Esophagus squamous epithelium (tissue), 4 donors: ENCODE measurements around the gene ORAI3.

Source experiments
- POLR2A ChIP-seq, 4 donors: fragments of 450-650 bp; IDR thresholded peaks; one replicate each; pipeline ENCODE4 v1.6.1; 2017; ENCODE audit warnings: antibody characterized with exemption in 4 of 4, mild to moderate bottlenecking in 4 of 4, moderate library complexity in 3 of 4
- TF ChIP-seq, protein P1 (sequence below), 6 experiments: fragments of 450-650 bp in 4 of 6; fragments of 200-600 bp in 2 of 6; sonication (generic) in 2 of 6; IDR thresholded peaks; one replicate each; pipeline ENCODE4 v1.5.1; 2016 to 2019; ENCODE audit warnings: antibody characterized with exemption in 6 of 6, mild to moderate bottlenecking in 4 of 6, moderate library complexity in 4 of 6

DNA sequence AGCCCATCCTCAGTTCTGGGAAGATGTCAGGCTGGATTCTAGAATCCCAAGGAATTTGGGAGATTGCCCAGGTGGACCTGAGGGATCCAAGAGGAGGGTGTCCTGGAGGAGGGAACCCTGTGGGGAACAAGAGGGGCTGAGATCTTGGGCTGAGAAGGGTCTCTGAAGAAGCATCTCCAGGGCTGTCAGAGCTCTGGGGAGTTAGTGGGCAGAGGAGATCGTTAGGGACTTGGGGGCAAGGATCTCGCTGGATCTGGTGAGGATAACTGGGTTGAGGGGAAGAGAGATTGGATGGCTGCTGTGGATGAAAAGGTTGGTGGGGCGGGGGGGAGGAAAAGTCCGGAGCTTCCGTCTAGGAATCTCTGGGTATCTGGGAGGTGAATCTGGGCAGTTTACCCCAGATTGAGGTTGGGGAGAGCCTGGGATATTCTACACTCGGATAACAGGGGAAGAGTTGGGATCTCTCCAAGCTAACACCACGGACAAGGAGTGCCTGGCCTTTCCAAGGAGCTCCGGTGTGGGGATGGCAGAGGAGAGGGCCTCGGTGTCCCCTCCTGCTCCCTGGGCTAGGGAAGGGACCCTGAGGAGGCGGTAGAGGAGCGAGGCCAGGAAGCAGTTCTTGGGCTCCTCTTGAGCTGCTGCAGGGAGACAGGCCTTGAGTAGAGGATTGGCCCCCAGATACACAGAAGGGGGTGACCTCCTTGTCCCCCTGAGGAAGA lies 23.8 kb upstream of the ORAI3 start:
- TF ChIP-seq POLR2A (IDR thresholded peaks at IDR 0.05): no peak
- TF ChIP-seq, protein P1, sequence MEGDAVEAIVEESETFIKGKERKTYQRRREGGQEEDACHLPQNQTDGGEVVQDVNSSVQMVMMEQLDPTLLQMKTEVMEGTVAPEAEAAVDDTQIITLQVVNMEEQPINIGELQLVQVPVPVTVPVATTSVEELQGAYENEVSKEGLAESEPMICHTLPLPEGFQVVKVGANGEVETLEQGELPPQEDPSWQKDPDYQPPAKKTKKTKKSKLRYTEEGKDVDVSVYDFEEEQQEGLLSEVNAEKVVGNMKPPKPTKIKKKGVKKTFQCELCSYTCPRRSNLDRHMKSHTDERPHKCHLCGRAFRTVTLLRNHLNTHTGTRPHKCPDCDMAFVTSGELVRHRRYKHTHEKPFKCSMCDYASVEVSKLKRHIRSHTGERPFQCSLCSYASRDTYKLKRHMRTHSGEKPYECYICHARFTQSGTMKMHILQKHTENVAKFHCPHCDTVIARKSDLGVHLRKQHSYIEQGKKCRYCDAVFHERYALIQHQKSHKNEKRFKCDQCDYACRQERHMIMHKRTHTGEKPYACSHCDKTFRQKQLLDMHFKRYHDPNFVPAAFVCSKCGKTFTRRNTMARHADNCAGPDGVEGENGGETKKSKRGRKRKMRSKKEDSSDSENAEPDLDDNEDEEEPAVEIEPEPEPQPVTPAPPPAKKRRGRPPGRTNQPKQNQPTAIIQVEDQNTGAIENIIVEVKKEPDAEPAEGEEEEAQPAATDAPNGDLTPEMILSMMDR (IDR thresholded peaks at IDR 0.05): no peak
